ENCODE results near the gene ABTB2. TPM values are rescaled to one million over a fixed set of nuclear protein-coding genes. Genes with fewer than 3 reads are reported as not detected.
A peak's percentile ranks its signal among the peaks of the same experiment; 100 is the strongest.

Gene ABTB2
- total RNA-seq, 1 experiment from 2014 or later: 5.5 TPM

DNA sequence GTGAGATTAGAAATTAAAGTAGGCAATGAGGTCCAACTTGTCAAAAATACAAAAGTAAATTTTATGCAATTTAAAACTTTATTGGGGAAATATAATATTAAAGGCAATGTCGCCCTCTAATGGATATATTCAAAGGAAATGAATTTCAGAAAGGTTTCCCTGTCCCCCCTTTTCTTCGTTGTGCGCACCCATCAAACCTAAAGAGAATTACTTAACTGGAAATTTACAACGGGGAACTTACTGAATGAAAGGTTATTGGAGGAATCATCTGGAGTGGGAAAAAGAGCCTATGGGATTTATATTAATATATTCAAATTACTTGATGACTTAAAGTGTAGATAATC lies 1.7 kb upstream of the ABTB2 start:
- H3K27ac ChIP-seq (ENCODE audit: insufficient read length, low read depth, low read length): no peak overlapping the region
- no peak overlapping the region for H4K8ac ChIP-seq (replicated peaks; ENCODE audit: insufficient read length, low read depth, low read length)
- no CpG with 5 or more reads among the region's 4 CpGs for WGBS (ENCODE audit: extremely low coverage, insufficient read length, low lambda C conversion rate)

More for the DNA sequence above, 1.7 kb upstream of the ABTB2 start:
- no peak overlapping the region for H4K5ac ChIP-seq (ENCODE audit: insufficient read length, low read depth, low read length)
- H3K9ac ChIP-seq (ENCODE audit: extremely low read depth, insufficient read length, low read length): no peak overlapping the region
- no peak overlapping the region for H3K4ac ChIP-seq (ENCODE audit: low read depth, low read length)
- no peak overlapping the region for H2BK12ac ChIP-seq (ENCODE audit: insufficient read length, low read depth, low read length)
- Mint-ChIP-seq H3K27ac (no peak overlapping the region), H3K27me3 (ENCODE audit: low read depth) (peaks cover 41% of the 10 kb centered on the region), H3K36me3 (ENCODE audit: insufficient read depth in 1 of 3, low read depth in 3 of 3) (no peaks in the 10 kb centered on the region), H3K4me1 (peaks cover 16 to 26% of the 10 kb centered on the region in 2 experiments), H3K9me3 (no peaks in the 10 kb centered on the region), H3K4me3 (peak overlapping the region; percentile 70 to 83)
- peaks cover 13% of the 10 kb centered on the region; the same call in 1 of the 2 replicates for H3K27me3 ChIP-seq (ENCODE audit: insufficient read depth, low read length)
- H3K4me2 ChIP-seq (ENCODE audit: insufficient read depth, insufficient read length, low read length): peak overlapping the region; percentile 79
- no peak overlapping the region for H2AK5ac ChIP-seq (ENCODE audit: insufficient read length, low read length)
- no peaks in the 10 kb centered on the region for H3K9me3 ChIP-seq (ENCODE audit: control insufficient read depth, low read depth, low read length)
- no peak for DNase-seq
- H2BK5ac ChIP-seq (ENCODE audit: insufficient read length, low read length): no peak overlapping the region
- no peak overlapping the region for H3T11ph ChIP-seq (ENCODE audit: low read length)
- H2BK15ac ChIP-seq (ENCODE audit: low read depth, low read length): no peak overlapping the region
- H3K4me1 ChIP-seq (ENCODE audit: insufficient read depth, low read length): peaks cover 2% of the 10 kb centered on the region; the same call in 1 of the 2 replicates
- H3K14ac ChIP-seq (ENCODE audit: insufficient read depth, low read length): no peak overlapping the region
- no peak overlapping the region for H3K56ac ChIP-seq (ENCODE audit: insufficient read length, low read depth, low read length)
- no peak overlapping the region for H4K91ac ChIP-seq (ENCODE audit: insufficient read length, low read depth, low read length)
- no peaks in the 10 kb centered on the region for H3K79me2 ChIP-seq (ENCODE audit: insufficient read depth, low read length)
- H2BK120ac ChIP-seq (ENCODE audit: low read depth, low read length, poor library complexity, severe bottlenecking): no peak overlapping the region
- TF ChIP-seq CTCF (conservative IDR thresholded peaks at IDR 0.05): peak; percentile 49; the same call in 1 of the 3 replicates
- H2AFZ ChIP-seq (ENCODE audit: low read length): no peak overlapping the region
- peaks cover 25% of the 10 kb centered on the region for H3K23me2 ChIP-seq (ENCODE audit: insufficient read length, low read depth, low read length, poor library complexity, severe bottlenecking)
- no peaks in the 10 kb centered on the region for H4K20me1 ChIP-seq (ENCODE audit: control insufficient read depth, insufficient read depth, insufficient read length)
- no peak overlapping the region for H3K23ac ChIP-seq (ENCODE audit: insufficient read length, low read depth, low read length)
- H3K18ac ChIP-seq (ENCODE audit: insufficient read length, low read depth, low read length): no peak overlapping the region
- no peaks in the 10 kb centered on the region for H3K79me1 ChIP-seq (ENCODE audit: insufficient read depth, low read depth, low read length, poor library complexity, severe bottlenecking)
- H2BK20ac ChIP-seq (ENCODE audit: low read depth, low read length, poor library complexity, severe bottlenecking): no peak overlapping the region
